IMR-90 (cell line): ENCODE data around the gene MTMR1. TPM values are rescaled to one million over a fixed set of nuclear protein-coding genes. Genes with fewer than 3 reads are reported as not detected.

Source experiments
- ATAC-seq: fragments of 200-7000 bp; cut with Tn5 transposase; 2 replicates; pipeline ENCODE4 v1.9.1; 2020; ENCODE audit warnings: low read depth, mild to moderate bottlenecking, moderate library complexity
- BruUV-seq: library from RNA; stranded (reverse); fragments of 400-500 nt; replicated peaks from 2 replicates; lab custom pipeline; 2021; lab: Mats Ljungman, UMichigan
- CTCF ChIA-PET: fragments of 300-600 bp; formaldehyde crosslinking; extraction: SDS; loops from one replicate; lab custom pipeline; 2021; ENCODE audit warnings: antibody characterized with exemption; lab: Yijun Ruan, JAX
- POLR2A ChIA-PET: fragments of 300-600 bp; sonication (Branson Sonifier 250); formaldehyde crosslinking; loops from one replicate; lab custom pipeline; 2022; ENCODE audit warnings: antibody characterized with exemption; ENCODE audit not compliant: unreplicated experiment; lab: Charles Lee
- DNase-seq: peaks from one replicate; pipeline ENCODE4 v3.0.0; 2013
- H2AFZ ChIP-seq: replicated peaks from 2 replicates; pipeline ENCODE3; 2013; ENCODE audit warnings: low read length, mild to moderate bottlenecking; ENCODE audit not compliant: poor library complexity
- H2AK5ac ChIP-seq: 2 replicates; pipeline ENCODE4 v1.6.1; 2013; ENCODE audit warnings: low read depth, low read length, inconsistent platforms
- H2AK9ac ChIP-seq: replicated peaks from 2 replicates; pipeline ENCODE3; 2013; ENCODE audit warnings: mild to moderate bottlenecking, low read depth, low read length, moderate library complexity; ENCODE audit not compliant: poor library complexity
- H2BK120ac ChIP-seq: 2 replicates; pipeline ENCODE4 v1.6.1; 2013; ENCODE audit warnings: low read depth, low read length, inconsistent platforms
- H2BK15ac ChIP-seq: 3 replicates; pipeline ENCODE4 v1.6.1; 2013; ENCODE audit warnings: low read depth, low read length, inconsistent platforms
- H2BK20ac ChIP-seq: 2 replicates; pipeline ENCODE4 v1.6.1; 2013; ENCODE audit warnings: low read depth, mild to moderate bottlenecking, inconsistent platforms, low read length, moderate library complexity
- H2BK5ac ChIP-seq: 2 replicates; pipeline ENCODE4 v1.6.1; 2013; ENCODE audit warnings: mild to moderate bottlenecking, low read depth, low read length, inconsistent platforms; ENCODE audit not compliant: poor library complexity, severe bottlenecking
- H3K14ac ChIP-seq: replicated peaks from 2 replicates; pipeline ENCODE4 v1.6.1; 2013; ENCODE audit warnings: low read depth, low read length, inconsistent platforms
- H3K18ac ChIP-seq: 2 replicates; pipeline ENCODE4 v1.6.1; 2013; ENCODE audit warnings: low read depth, low read length, control low read depth
- H3K23ac ChIP-seq: 2 replicates; pipeline ENCODE4 v1.6.1; 2013; ENCODE audit warnings: low read depth, low read length, inconsistent platforms
- H3K27ac ChIP-seq: 2 replicates; pipeline ENCODE4 v1.5.1; 2013; ENCODE audit warnings: mild to moderate bottlenecking, control low read depth, low read length; ENCODE audit not compliant: insufficient read depth
- H3K27me3 ChIP-seq: 2 replicates; pipeline ENCODE4 v1.6.1; 2013; ENCODE audit warnings: low read length; ENCODE audit not compliant: control insufficient read depth, insufficient read depth
- H3K36me3 ChIP-seq: 2 replicates; pipeline ENCODE4 v1.6.1; 2013; ENCODE audit warnings: low read length, mixed read lengths; ENCODE audit not compliant: control insufficient read depth, insufficient read depth
- H3K4ac ChIP-seq: 2 replicates; pipeline ENCODE4 v1.6.1; 2013; ENCODE audit warnings: low read depth, low read length, inconsistent platforms
- H3K4me1 ChIP-seq: 2 replicates; pipeline ENCODE4 v1.6.1; 2013; ENCODE audit warnings: low read length, mixed read lengths; ENCODE audit not compliant: control insufficient read depth, insufficient read depth
- H3K4me2 ChIP-seq: 2 replicates; pipeline ENCODE4 v1.6.1; 2013; ENCODE audit warnings: low read depth, mild to moderate bottlenecking, control low read depth, low read length, moderate library complexity
- H3K4me3 ChIP-seq: 2 replicates; pipeline ENCODE4 v1.5.1; 2013; ENCODE audit warnings: low read depth, mild to moderate bottlenecking, control low read depth, low read length, moderate library complexity; ENCODE audit not compliant: insufficient read depth
- H3K56ac ChIP-seq: 2 replicates; pipeline ENCODE4 v1.6.1; 2013; ENCODE audit warnings: low read length, inconsistent platforms; ENCODE audit not compliant: insufficient read depth; ENCODE audit errors: extremely low read depth
- H3K79me1 ChIP-seq, 2 experiments: 2 replicates each; pipeline ENCODE4 v1.6.1; 2013; ENCODE audit warnings: low read length in 2 of 2, inconsistent platforms in 1 of 2, low read depth in 1 of 2
- H3K9ac ChIP-seq: 2 replicates; pipeline ENCODE4 v1.6.1; 2013; ENCODE audit warnings: low read depth, low read length, control low read depth
- H3K9me1 ChIP-seq: 2 replicates; pipeline ENCODE4 v1.6.1; 2013; ENCODE audit warnings: low read length, inconsistent platforms; ENCODE audit not compliant: insufficient read depth
- H3K9me3 ChIP-seq: 2 replicates; pipeline ENCODE4 v1.6.1; 2013; ENCODE audit warnings: low read length; ENCODE audit not compliant: control insufficient read depth, insufficient read depth
- H4K20me1 ChIP-seq: 2 replicates; pipeline ENCODE4 v1.6.1; 2013; ENCODE audit warnings: low read length, inconsistent platforms; ENCODE audit not compliant: insufficient read depth
- H4K5ac ChIP-seq: 2 replicates; pipeline ENCODE4 v1.6.1; 2013; ENCODE audit warnings: mild to moderate bottlenecking, low read depth, low read length, control low read depth
- H4K8ac ChIP-seq, 2 experiments: 2 replicates each; pipeline ENCODE4 v1.6.1; 2013; ENCODE audit warnings: low read depth in 2 of 2, low read length in 2 of 2, control low read depth in 1 of 2, inconsistent platforms in 1 of 2
- H4K91ac ChIP-seq: 2 replicates; pipeline ENCODE4 v1.6.1; 2013; ENCODE audit warnings: low read depth, low read length, inconsistent platforms; ENCODE audit not compliant: insufficient read depth
- SMC3 ChIP-seq: fragments of 150-350 bp; IDR thresholded peaks from 2 replicates; pipeline ENCODE4 v1.6.1; 2016; ENCODE audit warnings: low read depth, mild to moderate bottlenecking, antibody characterized with exemption, low read length, moderate library complexity
- WGBS, 2 experiments: methylation state at CpG; one replicate each; pipeline versions ENCODE4 v1.1.5 to v1.1.7; 2013; ENCODE audit warnings: missing lambda C conversion rate in 2 of 2; ENCODE audit not compliant: insufficient read length in 1 of 2; ENCODE audit errors: extremely low coverage in 2 of 2; 5-methylcytosine and 5-hydroxymethylcytosine counted together
- dilution Hi-C: fragments of 300-500 bp; cut with HindIII; formaldehyde crosslinking; loops from one replicate; pipeline ENCODE4 v1.14.3; 2018; ENCODE audit warnings: low sequenced_read_pairs; ENCODE audit not compliant: unreplicated experiment
- in situ Hi-C: fragments of 300-500 bp; cut with MboI; formaldehyde crosslinking; loops from 3 replicates; pipeline ENCODE4 v1.14.3; 2019; ENCODE audit warnings: low sequenced_read_pairs, inconsistent platforms, mixed read lengths
- intact Hi-C: fragments of 100-400 bp; cut with micrococcal nuclease; formaldehyde crosslinking; loops from 2 replicates; pipeline ENCODE4 v1.10.0; 2022
- polyA plus RNA-seq, 3 experiments: library from polyadenylated mRNA; depleted of rRNA; stranded (reverse); fragments of >200 nt; gene quantifications; 2 replicates each; pipeline ENCODE4 v1.2.3, GENCODE V29; 2012; ENCODE audit warnings: low replicate concordance in 1 of 3
- total RNA-seq: library from RNA; depleted of rRNA; stranded (reverse); fragments of >200 nt; gene quantifications from 2 replicates; pipeline ENCODE4 v1.2.3, GENCODE V29; 2012

The MTMR1 gene
- total and polyA plus RNA-seq, 2 of the 4 experiments (the other 2 are of a cell fraction): 19.0 to 28.8 TPM

- Histone ChIP-seq H4K20me1 (no peaks in the 10 kb centered on the region), H3K23ac (no peak overlapping the region), H2BK5ac (no peak overlapping the region), H3K4me2 (no peak overlapping the region), H3K4me3 (no peak overlapping the region), H3K79me1 (peaks cover 0 to 2% of the 10 kb centered on the region in 2 experiments; a peak in 1 of 4 replicates), H2BK20ac (no peak overlapping the region), H3K27ac (no peak overlapping the region), H4K8ac (no peak overlapping the region), H2AK9ac (no peak overlapping the region), H3K9me1 (no peaks in the 10 kb centered on the region), H3K4me1 (0 out of 2 replicates have a peak, but pooled peaks cover 2% of the 10 kb centered on the region), H3K36me3 (no peaks in the 10 kb centered on the region), H3K9me3 (no peaks in the 10 kb centered on the region), H2BK120ac (no peak overlapping the region), H2AFZ (no peak overlapping the region), H3K18ac (no peak overlapping the region), H4K5ac (no peak overlapping the region), H3K9ac (no peak overlapping the region), H3K56ac (no peak overlapping the region), H2AK5ac (no peak overlapping the region), H3K4ac (no peak overlapping the region), H3K14ac (no peak overlapping the region), H3K27me3 (no peaks in the 10 kb centered on the region), H2BK15ac (no peak overlapping the region), H4K91ac (no peak overlapping the region)
- ATAC-seq: no peak
- no CpG with 5 or more reads among the region's 4 CpGs for WGBS, 2 experiments
- DNase-seq: no peak
- no peak for TF ChIP-seq SMC3
- intact Hi-C loops (loop anchor here (5.0 to 10.0 kb wide), 2 partner anchors 145 to 757 kb away; no protein-coding TSS in a partner anchor), in situ Hi-C loops (loop anchor here (25.0 kb wide), 2 partner anchors 357 to 757 kb away; partner anchors contain the start of gene MAMLD1), dilution Hi-C loops (no loop called here)
- CTCF ChIA-PET: no interaction called here
- no TSS peak for BruUV-seq
- POLR2A ChIA-PET: no interaction called here
These were observed 26.4 kb downstream of the MTMR1 start for GRCh38 chrX:150719621-150720020.
